Mesodermal cell (in vitro differentiated cells): Measurements from ENCODE around the gene ZNF710.

ENCODE experiments used
- H3K27ac ChIP-seq: 2 replicates; pipeline ENCODE4 v1.7.0; 2013; ENCODE audit warnings: mild to moderate bottlenecking, low read depth, low read length, moderate library complexity; ENCODE audit not compliant: severe bottlenecking
- H3K36me3 ChIP-seq: 2 replicates; pipeline ENCODE4 v1.7.1; 2013; ENCODE audit warnings: mild to moderate bottlenecking, low read length, moderate library complexity; ENCODE audit not compliant: control insufficient read depth, insufficient read depth
- H3K4me1 ChIP-seq: one replicate; pipeline ENCODE4 v1.7.1; 2013; ENCODE audit warnings: mild to moderate bottlenecking, low read length; ENCODE audit not compliant: insufficient read depth, control insufficient read depth, poor library complexity, severe bottlenecking
- H3K4me3 ChIP-seq: 2 replicates; pipeline ENCODE4 v1.7.0; 2013; ENCODE audit warnings: low read length, control low read depth, mild to moderate bottlenecking; ENCODE audit not compliant: insufficient read depth, poor library complexity, severe bottlenecking; ENCODE audit errors: extremely low read depth
- H3K9me3 ChIP-seq: 2 replicates; pipeline ENCODE4 v1.7.1; 2013; ENCODE audit warnings: mild to moderate bottlenecking, low read length, moderate library complexity; ENCODE audit not compliant: control insufficient read depth
- WGBS, 2 experiments: methylation state at CpG; one replicate each; pipeline ENCODE4 v1.1.5; 2013; ENCODE audit warnings: missing lambda C conversion rate in 2 of 2; ENCODE audit not compliant: insufficient coverage in 2 of 2; 5-methylcytosine and 5-hydroxymethylcytosine counted together

The ZNF710 gene

GRCh38 chr15:90031231-90031791, 30.2 kb downstream of the ZNF710 start:
- Histone ChIP-seq H3K4me1 (peaks cover 37% of the 10 kb centered on the region), H3K4me3 (no peak overlapping the region), H3K27ac (peak overlapping the region; percentile 62), H3K36me3 (peaks cover 6% of the 10 kb centered on the region), H3K9me3 (no peaks in the 10 kb centered on the region)
- 62 to 70% methylated on average over 6 to 7 of the region's 8 CpGs for WGBS, 2 experiments

DNA sequence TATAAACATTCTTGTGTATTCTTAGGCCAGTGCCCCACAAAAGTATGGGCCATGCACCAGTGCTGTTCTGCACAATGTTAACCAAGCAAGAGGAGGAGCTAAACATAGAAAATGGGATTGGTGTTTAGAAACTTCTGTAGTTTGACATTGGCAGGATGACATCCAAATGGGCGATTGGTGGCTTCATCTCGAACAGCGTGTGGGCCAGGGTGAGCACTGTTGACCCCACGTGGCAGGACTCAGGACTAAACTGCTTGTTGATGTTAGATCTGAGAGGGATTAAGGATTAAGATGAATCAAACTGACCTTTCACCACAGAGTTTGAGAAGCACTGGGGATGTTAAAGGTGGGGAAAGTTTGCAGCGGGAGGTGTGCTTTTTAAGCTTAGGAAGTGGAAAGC, 31.9 kb downstream of the ZNF710 start:
- 84 to 90% methylated on average over 5 of the region's 5 CpGs for WGBS, 2 experiments
- H3K36me3 ChIP-seq = peaks cover 6% of the 10 kb centered on the region
- H3K4me1 ChIP-seq = peaks cover 54% of the 10 kb centered on the region
- H3K4me3 ChIP-seq = no peak overlapping the region
- no peaks in the 10 kb centered on the region for H3K9me3 ChIP-seq
- peak overlapping the region; percentile 16 for H3K27ac ChIP-seq

- H3K9me3 ChIP-seq = no peaks in the 10 kb centered on the region
Measured at GRCh38 chr15:90033448-90033847, 32.3 kb downstream of the ZNF710 start.

DNA sequence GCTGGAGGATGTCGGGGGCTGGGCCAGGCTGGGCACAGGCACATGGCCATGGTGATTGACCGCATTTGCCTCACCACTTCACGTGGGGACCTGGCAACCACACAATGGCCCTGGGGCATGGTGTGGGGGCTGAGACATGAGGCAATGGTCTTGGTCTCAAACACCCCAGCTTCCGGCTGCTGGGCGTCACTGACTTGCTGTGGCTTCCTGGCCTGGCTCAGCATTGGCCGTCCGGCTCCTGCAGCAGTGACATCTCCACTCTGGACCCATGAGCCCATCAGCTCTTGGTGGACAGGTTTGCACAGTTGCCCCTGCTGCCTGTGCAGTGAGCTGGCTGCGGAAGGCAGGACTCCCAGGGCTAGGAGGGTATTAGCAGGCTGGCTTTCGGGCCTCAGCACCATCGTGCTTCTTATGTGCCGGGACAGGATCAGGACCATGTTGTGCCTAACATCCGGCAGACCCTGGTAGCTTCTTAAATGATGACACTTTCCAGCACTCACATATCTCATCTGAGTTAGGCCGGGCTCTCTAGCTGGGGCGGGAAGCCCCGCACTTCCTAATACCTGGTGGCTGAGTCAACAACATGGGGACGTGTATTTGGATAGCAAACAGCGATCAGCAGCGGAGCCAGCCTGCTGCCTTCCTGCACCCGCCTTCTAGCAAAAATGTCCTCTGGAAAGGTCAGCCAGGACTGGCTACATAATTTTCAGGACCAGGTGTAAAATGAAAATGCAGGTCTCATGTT, 34.1 kb downstream of the ZNF710 start:
- H3K9me3 ChIP-seq = no peaks in the 10 kb centered on the region
- H3K4me1 ChIP-seq = peaks cover 61% of the 10 kb centered on the region
- H3K4me3 ChIP-seq = no peak overlapping the region
- H3K36me3 ChIP-seq = no peaks in the 10 kb centered on the region
- peak overlapping the region; percentile 88 for H3K27ac ChIP-seq
- 83% methylated on average over 18 of the region's 19 CpGs for WGBS, 2 experiments

More at GRCh38 chr15:90033448-90033847, 32.3 kb downstream of the ZNF710 start:
- 74 to 96% methylated on average over 5 to 6 of the region's 6 CpGs for WGBS, 2 experiments
- Histone ChIP-seq H3K36me3 (peaks cover 2% of the 10 kb centered on the region), H3K4me1 (peaks cover 56% of the 10 kb centered on the region), H3K27ac (peak overlapping the region; percentile 88), H3K4me3 (no peak overlapping the region)

GRCh38 chr15:90035840-90036230, 34.7 kb downstream of the ZNF710 start:
- WGBS, 2 experiments = 79 to 83% methylated on average over 8 to 9 of the region's 10 CpGs
- H3K4me1 ChIP-seq = peaks cover 64% of the 10 kb centered on the region
- peak overlapping the region; percentile 88 for H3K27ac ChIP-seq
- H3K9me3 ChIP-seq = no peaks in the 10 kb centered on the region
- no peak overlapping the region for H3K4me3 ChIP-seq
- no peaks in the 10 kb centered on the region for H3K36me3 ChIP-seq

- H3K4me3 ChIP-seq = no peak overlapping the region
- H3K36me3 ChIP-seq = no peaks in the 10 kb centered on the region
- H3K27ac ChIP-seq = peak overlapping the region; percentile 64
- H3K9me3 ChIP-seq = no peaks in the 10 kb centered on the region
- 70 to 71% methylated on average over 7 of the region's 9 CpGs for WGBS, 2 experiments
- H3K4me1 ChIP-seq = peaks cover 63% of the 10 kb centered on the region
Measured at GRCh38 chr15:90036343-90036742, 35.2 kb downstream of the ZNF710 start.

GRCh38 chr15:90036806-90037510, 35.8 kb downstream of the ZNF710 start:
- Histone ChIP-seq H3K36me3 (no peaks in the 10 kb centered on the region), H3K4me1 (peaks cover 58% of the 10 kb centered on the region), H3K4me3 (no peak overlapping the region), H3K9me3 (no peaks in the 10 kb centered on the region), H3K27ac (peak overlapping the region; percentile 64)
- 93 to 94% methylated on average over 9 to 11 of the region's 11 CpGs for WGBS, 2 experiments

DNA sequence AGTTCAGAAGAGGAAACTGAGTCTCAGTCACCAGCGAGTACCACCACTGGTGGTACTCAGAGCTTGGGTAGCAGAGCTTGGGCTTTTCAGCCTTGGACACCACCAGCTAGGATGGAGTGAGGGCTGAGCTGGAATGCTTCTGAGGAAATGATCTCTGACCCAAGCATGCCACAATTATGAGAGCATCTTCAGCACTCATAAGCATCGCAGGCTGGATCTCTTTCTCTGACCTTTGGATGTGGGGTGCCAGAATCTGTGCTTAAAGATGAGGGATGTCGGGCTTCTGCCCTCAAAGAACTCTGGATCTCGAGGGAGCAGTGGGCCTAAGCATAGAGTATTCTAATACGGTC, 36.4 kb downstream of the ZNF710 start:
- Histone ChIP-seq H3K27ac (peak overlapping the region; percentile 64), H3K4me1 (peaks cover 58% of the 10 kb centered on the region)

GRCh38 chr15:90037961-90038631, 37.0 kb downstream of the ZNF710 start:
- H3K27ac ChIP-seq = no peak overlapping the region
- H3K4me1 ChIP-seq = peaks cover 58% of the 10 kb centered on the region
- 87 to 92% methylated on average over 12 to 13 of the region's 14 CpGs for WGBS, 2 experiments
- no peak overlapping the region for H3K4me3 ChIP-seq
- H3K9me3 ChIP-seq = no peaks in the 10 kb centered on the region
- H3K36me3 ChIP-seq = peaks cover 7% of the 10 kb centered on the region

More for the DNA sequence above, 36.4 kb downstream of the ZNF710 start:
- Histone ChIP-seq H3K4me3 (no peak overlapping the region), H3K36me3 (peaks cover 4% of the 10 kb centered on the region), H3K9me3 (no peaks in the 10 kb centered on the region)
- WGBS, 2 experiments = 93% methylated on average over 3 to 5 of the region's 5 CpGs

DNA sequence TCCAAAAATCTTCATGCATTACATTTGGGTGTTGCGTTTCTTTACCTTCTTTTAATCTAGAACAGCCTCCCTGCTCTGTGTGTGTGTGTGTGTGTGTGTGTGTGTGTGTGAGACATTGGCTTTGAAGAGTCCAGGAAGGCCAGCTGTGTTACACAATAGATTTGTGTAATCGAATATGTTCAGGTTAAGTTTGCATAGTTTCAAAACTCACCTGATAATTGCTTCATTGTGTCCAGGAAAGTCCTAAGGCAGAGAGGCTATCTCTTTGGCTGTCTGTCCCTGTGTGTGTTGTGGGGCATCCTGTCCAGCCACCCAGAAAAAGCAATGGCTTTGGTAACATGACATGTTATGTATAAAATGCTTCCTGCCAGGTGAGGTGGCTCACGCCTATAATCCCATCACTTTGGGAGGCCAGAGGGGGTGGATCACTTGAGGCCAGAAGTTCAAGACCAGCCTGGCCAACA, 37.5 kb downstream of the ZNF710 start:
- H3K9me3 ChIP-seq = no peaks in the 10 kb centered on the region
- no peak overlapping the region for H3K27ac ChIP-seq
- H3K4me1 ChIP-seq = peaks cover 56% of the 10 kb centered on the region
- 80 to 100% methylated on average over 1 to 2 of the region's 3 CpGs for WGBS, 2 experiments
- H3K4me3 ChIP-seq = no peak overlapping the region
- H3K36me3 ChIP-seq = peaks cover 7% of the 10 kb centered on the region
